Endometrial microvascular endothelial cells (primary cell): ENCODE measurements around the gene ENTPD7. TPM values are rescaled to one million over a fixed set of nuclear protein-coding genes. Genes with fewer than 3 reads are reported as not detected.
"Not testable (repeated sequence)": the region's sequence is repeated elsewhere in the genome, so short reads cannot be mapped to it uniquely, and the experiment has no call there.

Experiments
- in situ Hi-C: cut with HindIII; loops from 2 replicates; pipeline ENCODE4 v1.10.0; 2017; ENCODE audit warnings: low sequenced_read_pairs, low pct_unique_long_range_greater_than_20kb; ENCODE audit errors: inconsistent ontology term
- total RNA-seq: library from RNA; depleted of rRNA; stranded (reverse); fragments of >200 nt; gene quantifications from one replicate; pipeline ENCODE4 v1.2.3, GENCODE V29; 2015; ENCODE audit errors: inconsistent ontology term

The ENTPD7 gene
- total RNA-seq, 1 donor from 2014 or later: 18.8 TPM

- in situ Hi-C loops: no loop called here
These were observed 72.9 kb downstream of the ENTPD7 start, which contains the start of the genes COX15 and CUTC for GRCh38 chr10:99732033-99732842. Gene COX15 (minus strand): TSS chr10:99732127. CDS start chr10:99732049, 78 bp downstream. Gene CUTC (plus strand): TSS chr10:99732234. CDS start chr10:99732349, 115 bp downstream.

GRCh38 chr10:99733366-99733765, 74.1 kb downstream of the ENTPD7 start:
- in situ Hi-C loops: no loop called here

- in situ Hi-C loops: not testable (repeated sequence)
These were observed 74.8 kb downstream of the ENTPD7 start for GRCh38 chr10:99734111-99734510.

GRCh38 chr10:99740260-99740659, 81.0 kb downstream of the ENTPD7 start:
- in situ Hi-C loops: no loop called here

- in situ Hi-C loops: no loop called here
These were observed 81.7 kb downstream of the ENTPD7 start for GRCh38 chr10:99740933-99741559.

GRCh38 chr10:99742254-99742653, 82.9 kb downstream of the ENTPD7 start:
- in situ Hi-C loops: no loop called here

GRCh38 chr10:99742701-99743100, 83.4 kb downstream of the ENTPD7 start:
- in situ Hi-C loops: no loop called here

GRCh38 chr10:99743841-99744240, 84.5 kb downstream of the ENTPD7 start:
- in situ Hi-C loops: no loop called here

- in situ Hi-C loops: not testable (repeated sequence)
These were observed 86.9 kb downstream of the ENTPD7 start for GRCh38 chr10:99746166-99746565.

- in situ Hi-C loops: no loop called here
These were observed 89.6 kb downstream of the ENTPD7 start for GRCh38 chr10:99748823-99749451.

GRCh38 chr10:99750641-99751040, 91.3 kb downstream of the ENTPD7 start:
- in situ Hi-C loops: no loop called here

- in situ Hi-C loops: no loop called here
These were observed 95.4 kb downstream of the ENTPD7 start for GRCh38 chr10:99754670-99755069.

Other genes with a start within 250 kb of the ENTPD7 start
- 29.2 TPM for gene GOT1, start 228.9 kb upstream of the ENTPD7 start, total RNA-seq
- gene NKX2-3, start 126.6 kb upstream of the ENTPD7 start, total RNA-seq: not detected
- 14.7 TPM for gene SLC25A28, start 39.1 kb upstream of the ENTPD7 start, total RNA-seq
- gene COX15, start 72.6 kb downstream of the ENTPD7 start, total RNA-seq: 39.1 TPM
- 33.2 TPM for gene CUTC, start 72.7 kb downstream of the ENTPD7 start, total RNA-seq
- gene ABCC2, start 123.1 kb downstream of the ENTPD7 start, total RNA-seq: 0.65 TPM